Measurements from ENCODE around the gene SENP8. TPM values are rescaled to one million over a fixed set of nuclear protein-coding genes. Genes with fewer than 3 reads are reported as not detected.

Gene SENP8
- total and polyA plus RNA-seq, 3 donors from 2014 or later = 8.1 to 22.7 (median 17.6) TPM

DNA sequence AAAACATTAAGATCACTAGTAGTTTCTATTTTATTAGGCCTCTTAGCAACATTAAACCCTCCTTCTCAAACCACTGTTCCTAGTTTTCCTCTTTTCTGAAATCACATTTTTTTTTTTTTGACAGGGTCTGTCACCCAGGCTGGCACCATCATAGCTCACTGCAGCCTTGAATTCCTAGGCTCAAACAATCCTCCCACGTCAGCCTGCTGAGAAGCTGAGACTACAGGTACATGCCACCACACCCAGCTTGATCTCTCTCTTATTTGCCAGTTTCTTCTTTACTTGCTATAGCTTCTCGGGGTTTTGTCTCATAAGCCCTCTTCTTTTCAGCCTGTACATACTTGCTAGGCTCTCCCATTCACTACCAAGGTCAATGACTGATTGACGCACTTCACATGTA lies 28.0 kb downstream of the SENP8 start:
- 61 to 78% methylated on average over 3 of the region's 3 CpGs for WGBS, 2 donors
- Histone ChIP-seq H3K27me3 (no peaks in the 10 kb centered on the region), H3K27ac (peak overlapping the region; percentile 15 to 50), H3K4me3 (no peak overlapping the region), H3K4me1 (peaks cover 7% of the 10 kb centered on the region), H3K9me3 (no peaks in the 10 kb centered on the region), H3K36me3 (ENCODE audit: low read depth, missing control alignments) (no peaks in the 10 kb centered on the region)
- TF ChIP-seq POLR2A (IDR thresholded peaks at IDR 0.05) (no peak), CTCF (IDR thresholded peaks at IDR 0.05) (no peak)
- intact Hi-C loops (cut with DNase I; ENCODE audit: low total_unique reads) = no loop called here
- no peak for DNase-seq

DNA sequence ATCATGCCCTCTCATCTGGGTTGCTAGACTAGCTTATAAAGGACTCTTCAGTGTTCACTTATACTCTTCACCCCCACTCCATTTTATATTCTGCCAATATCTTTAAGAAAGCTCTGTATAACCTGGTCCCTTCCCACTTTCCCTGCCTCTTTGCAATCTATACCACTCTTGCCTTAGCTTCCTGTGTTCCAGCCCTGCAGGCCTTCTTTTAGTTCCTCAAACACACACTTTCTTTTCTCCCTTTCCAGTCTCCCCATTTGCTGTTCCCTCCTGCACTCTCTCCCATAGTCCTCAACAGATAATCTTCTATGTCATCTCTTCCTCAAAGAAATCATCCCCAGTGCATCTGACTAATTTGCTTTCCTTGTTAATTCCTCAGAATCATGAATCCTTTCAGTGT lies 28.7 kb downstream of the SENP8 start:
- intact Hi-C loops (cut with DNase I; ENCODE audit: low total_unique reads) = no loop called here
- H3K27me3 ChIP-seq = no peaks in the 10 kb centered on the region
- TF ChIP-seq POLR2A (IDR thresholded peaks at IDR 0.05) (no peak), CTCF (IDR thresholded peaks at IDR 0.05) (no peak)
- H3K27ac ChIP-seq = peak overlapping the region in 1 of 2 donors; percentile 15
- peaks cover 4% of the 10 kb centered on the region for H3K4me1 ChIP-seq
- H3K36me3 ChIP-seq (ENCODE audit: low read depth, missing control alignments) = no peaks in the 10 kb centered on the region
- no peaks in the 10 kb centered on the region for H3K9me3 ChIP-seq
- DNase-seq = no peak
- H3K4me3 ChIP-seq = no peak overlapping the region

DNA sequence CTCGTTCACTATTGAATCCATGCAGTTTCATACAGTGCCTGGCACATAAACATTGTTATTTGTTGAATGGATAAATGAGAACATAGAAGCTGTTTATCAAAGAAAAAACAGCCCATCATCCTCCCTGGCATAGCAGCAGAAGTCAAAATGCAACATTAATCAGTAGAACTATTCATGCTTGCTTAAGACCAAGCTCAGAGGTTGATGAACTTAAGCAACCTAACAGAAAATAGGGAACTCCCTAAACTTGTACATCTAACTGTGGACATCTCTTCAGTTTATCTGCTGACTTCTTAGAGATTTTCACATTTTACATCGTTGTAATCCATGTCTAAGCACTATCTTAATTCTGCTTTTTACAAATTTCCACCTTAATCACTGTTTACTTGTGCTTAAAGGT lies 29.2 kb downstream of the SENP8 start:
- H3K36me3 ChIP-seq (ENCODE audit: low read depth, missing control alignments) = no peaks in the 10 kb centered on the region
- 53 to 73% methylated on average over 2 of the region's 2 CpGs for WGBS, 2 donors
- intact Hi-C loops (cut with DNase I; ENCODE audit: low total_unique reads) = no loop called here
- TF ChIP-seq CTCF (IDR thresholded peaks at IDR 0.05) (no peak), POLR2A (IDR thresholded peaks at IDR 0.05) (no peak)
- peak; percentile 25 for DNase-seq
- H3K4me1 ChIP-seq = peaks cover 4% of the 10 kb centered on the region
- H3K9me3 ChIP-seq = no peaks in the 10 kb centered on the region
- no peaks in the 10 kb centered on the region for H3K27me3 ChIP-seq
- peak overlapping the region; percentile 15 to 64 for H3K27ac ChIP-seq
- no peak overlapping the region for H3K4me3 ChIP-seq

GRCh38 chr15:72153269-72154000 lies 35.2 kb downstream of the SENP8 start:
- Histone ChIP-seq H3K4me3 (no peak overlapping the region), H3K27ac (peak overlapping the region in 1 of 2 donors; percentile 19), H3K27me3 (no peaks in the 10 kb centered on the region), H3K36me3 (ENCODE audit: low read depth, missing control alignments) (no peaks in the 10 kb centered on the region), H3K9me3 (no peaks in the 10 kb centered on the region), H3K4me1 (peaks cover 9% of the 10 kb centered on the region)
- 78 to 79% methylated on average over 5 of the region's 5 CpGs for WGBS, 2 donors
- TF ChIP-seq POLR2A (IDR thresholded peaks at IDR 0.05) (no peak), CTCF (IDR thresholded peaks at IDR 0.05) (no peak)
- intact Hi-C loops (cut with DNase I; ENCODE audit: low total_unique reads) = no loop called here
- DNase-seq = no peak

DNA sequence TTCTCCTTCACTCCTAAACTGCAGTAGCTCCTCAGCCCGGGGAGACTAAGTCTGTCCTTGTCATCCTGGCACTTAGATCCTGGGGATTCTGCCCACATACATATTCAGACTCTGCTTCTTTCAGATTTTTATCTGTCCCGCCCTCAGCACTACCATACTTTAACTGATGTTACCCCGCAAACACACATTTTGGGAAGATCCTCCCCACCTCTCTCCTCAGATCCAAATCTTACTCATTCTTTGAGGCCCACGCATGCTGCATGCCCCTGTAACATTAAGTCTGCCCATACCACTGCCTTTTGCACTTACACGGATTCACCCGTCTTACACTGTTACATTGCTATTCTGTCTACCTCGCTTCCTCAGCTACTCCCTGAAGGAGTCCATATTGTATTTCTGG lies 36.1 kb downstream of the SENP8 start:
- Histone ChIP-seq H3K9me3 (no peaks in the 10 kb centered on the region), H3K4me1 (peaks cover 9% of the 10 kb centered on the region), H3K27me3 (no peaks in the 10 kb centered on the region), H3K27ac (peak overlapping the region in 1 of 2 donors; percentile 55), H3K36me3 (ENCODE audit: low read depth, missing control alignments) (no peaks in the 10 kb centered on the region), H3K4me3 (no peak overlapping the region)
- intact Hi-C loops (cut with DNase I; ENCODE audit: low total_unique reads) = no loop called here
- TF ChIP-seq CTCF (IDR thresholded peaks at IDR 0.05) = no peak
- no peak for TF ChIP-seq POLR2A (IDR thresholded peaks at IDR 0.05)
- WGBS, 2 donors = 91 to 92% methylated on average over 7 of the region's 7 CpGs
- DNase-seq = no peak

All from testis (tissue), 3 donors.